ENCODE data around the gene FAM25A. TPM values are rescaled to one million over a fixed set of nuclear protein-coding genes. Genes with fewer than 3 reads are reported as not detected.
"Not testable (repeated sequence)": the region's sequence is repeated elsewhere in the genome, so short reads cannot be mapped to it uniquely, and the experiment has no call there.

FAM25A gene
- total and polyA plus RNA-seq, 2 donors = 0.47 to 26.9 TPM

- H3K27ac ChIP-seq (ENCODE audit: low read depth in 1 of 2, low read length in 1 of 2); H3K4me3 ChIP-seq (ENCODE audit: low read length in 2 of 2); H3K9me3 ChIP-seq (ENCODE audit: control insufficient read depth in 2 of 2, insufficient read depth in 1 of 2, low read length in 1 of 2); H3K36me3 ChIP-seq (ENCODE audit: control insufficient read depth in 2 of 2, insufficient read depth in 2 of 2, low read length in 1 of 2); H3K4me1 ChIP-seq (ENCODE audit: control insufficient read depth in 2 of 2, insufficient read depth in 2 of 2, low read length in 2 of 2); H3K27me3 ChIP-seq (ENCODE audit: control insufficient read depth in 2 of 2, insufficient read depth in 1 of 2, low read length in 1 of 2); DNase-seq (ENCODE audit: low read depth in 6 of 9, low spot score in 9 of 9): not testable (repeated sequence)
- WGBS = 88% methylated on average over 1 of the region's 1 CpG
Observed at GRCh38 chr10:87007124-87007523, 13.0 kb upstream of the FAM25A start.

- H3K9me3 ChIP-seq (ENCODE audit: control insufficient read depth in 2 of 2, insufficient read depth in 1 of 2, low read length in 1 of 2); H3K36me3 ChIP-seq (ENCODE audit: control insufficient read depth in 2 of 2, insufficient read depth in 2 of 2, low read length in 1 of 2); H3K27me3 ChIP-seq (ENCODE audit: control insufficient read depth in 2 of 2, insufficient read depth in 1 of 2, low read length in 1 of 2); H3K27ac ChIP-seq (ENCODE audit: low read depth in 1 of 2, low read length in 1 of 2); H3K4me3 ChIP-seq (ENCODE audit: low read length in 2 of 2); H3K4me1 ChIP-seq (ENCODE audit: control insufficient read depth in 2 of 2, insufficient read depth in 2 of 2, low read length in 2 of 2); DNase-seq (ENCODE audit: low read depth in 6 of 9, low spot score in 9 of 9): not testable (repeated sequence)
- WGBS = over 99% methylated on average over 6 of the region's 6 CpGs
Observed at GRCh38 chr10:87007674-87008073, 12.4 kb upstream of the FAM25A start.

GRCh38 chr10:87008303-87008702, 11.8 kb upstream of the FAM25A start:
- H3K27ac ChIP-seq (ENCODE audit: low read depth in 1 of 2, low read length in 1 of 2); H3K4me1 ChIP-seq (ENCODE audit: control insufficient read depth in 2 of 2, insufficient read depth in 2 of 2, low read length in 2 of 2); H3K27me3 ChIP-seq (ENCODE audit: control insufficient read depth in 2 of 2, insufficient read depth in 1 of 2, low read length in 1 of 2); DNase-seq (ENCODE audit: low read depth in 6 of 9, low spot score in 9 of 9); H3K4me3 ChIP-seq (ENCODE audit: low read length in 2 of 2); H3K36me3 ChIP-seq (ENCODE audit: control insufficient read depth in 2 of 2, insufficient read depth in 2 of 2, low read length in 1 of 2); H3K9me3 ChIP-seq (ENCODE audit: control insufficient read depth in 2 of 2, insufficient read depth in 1 of 2, low read length in 1 of 2): not testable (repeated sequence)
- 97% methylated on average over 7 of the region's 7 CpGs for WGBS

- not testable (repeated sequence) for H3K9me3 ChIP-seq (ENCODE audit: control insufficient read depth in 2 of 2, insufficient read depth in 1 of 2, low read length in 1 of 2); DNase-seq (ENCODE audit: low read depth in 6 of 9, low spot score in 9 of 9); H3K36me3 ChIP-seq (ENCODE audit: control insufficient read depth in 2 of 2, insufficient read depth in 2 of 2, low read length in 1 of 2); H3K27me3 ChIP-seq (ENCODE audit: control insufficient read depth in 2 of 2, insufficient read depth in 1 of 2, low read length in 1 of 2); H3K4me1 ChIP-seq (ENCODE audit: control insufficient read depth in 2 of 2, insufficient read depth in 2 of 2, low read length in 2 of 2); H3K4me3 ChIP-seq (ENCODE audit: low read length in 2 of 2); H3K27ac ChIP-seq (ENCODE audit: low read depth in 1 of 2, low read length in 1 of 2)
- 95% methylated on average over 18 of the region's 18 CpGs for WGBS
Observed at GRCh38 chr10:87009134-87009696, 10.9 kb upstream of the FAM25A start.

GRCh38 chr10:87013528-87013927, 6.6 kb upstream of the FAM25A start:
- not testable (repeated sequence) for H3K27me3 ChIP-seq (ENCODE audit: control insufficient read depth in 2 of 2, insufficient read depth in 1 of 2, low read length in 1 of 2); H3K4me1 ChIP-seq (ENCODE audit: control insufficient read depth in 2 of 2, insufficient read depth in 2 of 2, low read length in 2 of 2); H3K36me3 ChIP-seq (ENCODE audit: control insufficient read depth in 2 of 2, insufficient read depth in 2 of 2, low read length in 1 of 2); DNase-seq (ENCODE audit: low read depth in 6 of 9, low spot score in 9 of 9); H3K9me3 ChIP-seq (ENCODE audit: control insufficient read depth in 2 of 2, insufficient read depth in 1 of 2, low read length in 1 of 2); H3K4me3 ChIP-seq (ENCODE audit: low read length in 2 of 2); H3K27ac ChIP-seq (ENCODE audit: low read depth in 1 of 2, low read length in 1 of 2)
- 11% methylated on average over 3 of the region's 3 CpGs for WGBS

- not testable (repeated sequence) for H3K36me3 ChIP-seq (ENCODE audit: control insufficient read depth in 2 of 2, insufficient read depth in 2 of 2, low read length in 1 of 2); H3K27me3 ChIP-seq (ENCODE audit: control insufficient read depth in 2 of 2, insufficient read depth in 1 of 2, low read length in 1 of 2); H3K9me3 ChIP-seq (ENCODE audit: control insufficient read depth in 2 of 2, insufficient read depth in 1 of 2, low read length in 1 of 2); H3K4me1 ChIP-seq (ENCODE audit: control insufficient read depth in 2 of 2, insufficient read depth in 2 of 2, low read length in 2 of 2); H3K4me3 ChIP-seq (ENCODE audit: low read length in 2 of 2); H3K27ac ChIP-seq (ENCODE audit: low read depth in 1 of 2, low read length in 1 of 2); DNase-seq (ENCODE audit: low read depth in 6 of 9, low spot score in 9 of 9)
- WGBS = 94% methylated on average over 9 of the region's 10 CpGs
Observed at GRCh38 chr10:87014986-87015716, 4.9 kb upstream of the FAM25A start.

GRCh38 chr10:87018127-87018526, 2.0 kb upstream of the FAM25A start:
- H3K36me3 ChIP-seq (ENCODE audit: control insufficient read depth in 2 of 2, insufficient read depth in 2 of 2, low read length in 1 of 2); DNase-seq (ENCODE audit: low read depth in 6 of 9, low spot score in 9 of 9); H3K9me3 ChIP-seq (ENCODE audit: control insufficient read depth in 2 of 2, insufficient read depth in 1 of 2, low read length in 1 of 2); H3K4me1 ChIP-seq (ENCODE audit: control insufficient read depth in 2 of 2, insufficient read depth in 2 of 2, low read length in 2 of 2); H3K27ac ChIP-seq (ENCODE audit: low read depth in 1 of 2, low read length in 1 of 2); H3K4me3 ChIP-seq (ENCODE audit: low read length in 2 of 2); H3K27me3 ChIP-seq (ENCODE audit: control insufficient read depth in 2 of 2, insufficient read depth in 1 of 2, low read length in 1 of 2): not testable (repeated sequence)
- 96% methylated on average over 6 of the region's 6 CpGs for WGBS

- H3K4me1 ChIP-seq (ENCODE audit: control insufficient read depth in 2 of 2, insufficient read depth in 2 of 2, low read length in 2 of 2); H3K36me3 ChIP-seq (ENCODE audit: control insufficient read depth in 2 of 2, insufficient read depth in 2 of 2, low read length in 1 of 2); DNase-seq (ENCODE audit: low read depth in 6 of 9, low spot score in 9 of 9); H3K9me3 ChIP-seq (ENCODE audit: control insufficient read depth in 2 of 2, insufficient read depth in 1 of 2, low read length in 1 of 2); H3K27me3 ChIP-seq (ENCODE audit: control insufficient read depth in 2 of 2, insufficient read depth in 1 of 2, low read length in 1 of 2); H3K4me3 ChIP-seq (ENCODE audit: low read length in 2 of 2); H3K27ac ChIP-seq (ENCODE audit: low read depth in 1 of 2, low read length in 1 of 2): not testable (repeated sequence)
- WGBS = 95% methylated on average over 6 of the region's 6 CpGs
Observed at GRCh38 chr10:87019066-87019465, 1.0 kb upstream of the FAM25A start.

GRCh38 chr10:87019504-87019903, 590 bp upstream of the FAM25A start:
- H3K4me3 ChIP-seq (ENCODE audit: low read length in 2 of 2); H3K36me3 ChIP-seq (ENCODE audit: control insufficient read depth in 2 of 2, insufficient read depth in 2 of 2, low read length in 1 of 2); H3K27me3 ChIP-seq (ENCODE audit: control insufficient read depth in 2 of 2, insufficient read depth in 1 of 2, low read length in 1 of 2); H3K4me1 ChIP-seq (ENCODE audit: control insufficient read depth in 2 of 2, insufficient read depth in 2 of 2, low read length in 2 of 2); H3K27ac ChIP-seq (ENCODE audit: low read depth in 1 of 2, low read length in 1 of 2); H3K9me3 ChIP-seq (ENCODE audit: control insufficient read depth in 2 of 2, insufficient read depth in 1 of 2, low read length in 1 of 2); DNase-seq (ENCODE audit: low read depth in 6 of 9, low spot score in 9 of 9): not testable (repeated sequence)
- WGBS = 100% methylated on average over 1 of the region's 1 CpG

Measured in thymus (tissue), 11 donors.